ENCODE measurements around the gene MAPK1. TPM values are rescaled to one million over a fixed set of nuclear protein-coding genes. Genes with fewer than 3 reads are reported as not detected.

The MAPK1 gene
- total RNA-seq, 4 donors from 2014 or later: 29.4 to 47.3 (median 33.1) TPM

GRCh38 chr22:21791635-21792625 lies 75.5 kb downstream of the MAPK1 start:
- no peak for TF ChIP-seq CTCF (IDR thresholded peaks at IDR 0.05; ENCODE audit: low read depth)

GRCh38 chr22:21790359-21790758 lies 77.1 kb downstream of the MAPK1 start:
- no peak for TF ChIP-seq CTCF (IDR thresholded peaks at IDR 0.05; ENCODE audit: low read depth)

- no peak for TF ChIP-seq CTCF (IDR thresholded peaks at IDR 0.05; ENCODE audit: low read depth)
These were observed 87.2 kb downstream of the MAPK1 start for GRCh38 chr22:21780259-21780658.

- no peak for TF ChIP-seq CTCF (IDR thresholded peaks at IDR 0.05; ENCODE audit: low read depth)
These were observed 88.0 kb downstream of the MAPK1 start for GRCh38 chr22:21779444-21779843.

GRCh38 chr22:21778705-21779363 lies 88.6 kb downstream of the MAPK1 start:
- no peak for TF ChIP-seq CTCF (IDR thresholded peaks at IDR 0.05; ENCODE audit: low read depth)

- TF ChIP-seq CTCF (IDR thresholded peaks at IDR 0.05; ENCODE audit: low read depth): no peak
These were observed 95.8 kb downstream of the MAPK1 start for GRCh38 chr22:21771631-21771976.

GRCh38 chr22:21768435-21768834 lies 99.0 kb downstream of the MAPK1 start:
- TF ChIP-seq CTCF (IDR thresholded peaks at IDR 0.05; ENCODE audit: low read depth): no peak

Data from subcutaneous adipose tissue (tissue), 4 donors.